Heart left ventricle (tissue), 13 donors: ENCODE measurements around the gene ATP1A2.

Source experiments
- POLR2A ChIP-seq, 2 donors: fragments of 450-650 bp; IDR thresholded peaks; one replicate each; pipeline ENCODE4 v1.6.1; 2017; ENCODE audit warnings: antibody characterized with exemption in 2 of 2, mild to moderate bottlenecking in 2 of 2, moderate library complexity in 2 of 2
- TF ChIP-seq, protein P1 (sequence below), 12 donors: fragments of 200-600 bp; sonication (generic) in 4 of 12; IDR thresholded peaks; one replicate each; pipeline versions ENCODE4 v1.5.0 to v1.8.0; 2018 to 2022; ENCODE audit warnings: antibody characterized with exemption in 12 of 12, mild to moderate bottlenecking in 5 of 12
- donor health status: ischemic (EF 13 %, LVEDD 7.1; RV severe dilation, severe dysfunction).
- donor health status: DM: no; HTN: yes; CAD: no.
- donor health status: DM: no; HTN: no; CAD: no.
- donor health status: ischemic (EF 25% LVEDD 6.9; RV normal size, moderate dysfunction).
- donor health status: ischemic (EF 25% LVEDD 5.7; RV mildly dilated, moderate dysfunction).
- donor health status: ischemic (EF 35%, LVEDD 5.7; RV mildly dilated, moderate dysfunction).
- donor health status: nonischemic (EF 11% LVEDD 7.7; RV severe dilation, severe dysfunction).
- donor health status: DM: yes; HTN: yes; CAD: no.
- donor health status: PGD.
- donor health status: ischemic (EF 29% LVEDD 5.4; RV normal size, mild dysfunction).
- donor health status: nonischemic (EF 23%, LVEDD 6.1; RV moderate dilation, normal function).

DNA sequence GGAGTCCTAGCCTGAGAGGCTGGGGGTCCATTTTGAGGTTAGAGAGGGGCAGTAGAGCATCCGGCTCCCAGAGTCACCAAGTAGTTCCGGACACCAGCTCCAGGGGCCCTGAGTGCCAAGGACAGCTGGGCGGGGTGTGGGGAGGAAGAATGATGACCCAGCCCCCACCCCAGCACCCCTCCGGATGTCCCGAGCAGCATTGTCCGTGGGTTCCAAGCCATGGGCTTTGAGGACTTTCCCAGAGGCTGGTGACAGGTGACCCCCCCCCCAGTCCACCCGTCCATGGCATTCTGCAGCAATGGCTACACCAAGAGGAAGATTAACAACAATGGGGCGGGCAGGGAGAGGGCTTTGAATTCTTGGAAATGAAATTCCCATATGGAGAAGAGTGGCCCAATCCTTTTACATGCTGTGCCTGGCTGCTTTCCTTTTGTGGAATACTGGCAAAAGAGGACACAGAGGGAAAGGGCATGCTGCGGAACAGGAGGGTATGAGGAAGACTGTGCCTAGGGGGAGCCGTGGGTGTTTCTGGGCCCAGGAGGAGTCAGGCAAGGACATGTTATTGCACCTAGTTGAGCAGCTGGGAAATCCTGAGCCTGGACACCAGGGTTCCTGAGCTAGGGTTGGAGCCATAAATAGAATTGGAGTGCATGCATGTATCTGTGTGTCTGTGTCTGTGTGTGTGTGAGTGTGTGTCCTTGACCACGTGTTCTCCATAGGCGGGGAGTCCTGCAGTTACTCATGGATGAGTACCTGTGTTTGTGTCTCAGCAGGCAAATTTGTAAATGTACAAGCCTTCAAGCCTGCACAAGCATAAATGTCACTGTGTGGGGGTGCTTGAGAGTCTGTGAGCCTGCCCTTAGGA lies 956 bp downstream of the ATP1A2 start:
- TF ChIP-seq POLR2A (IDR thresholded peaks at IDR 0.05) = no peak
- TF ChIP-seq, protein P1, sequence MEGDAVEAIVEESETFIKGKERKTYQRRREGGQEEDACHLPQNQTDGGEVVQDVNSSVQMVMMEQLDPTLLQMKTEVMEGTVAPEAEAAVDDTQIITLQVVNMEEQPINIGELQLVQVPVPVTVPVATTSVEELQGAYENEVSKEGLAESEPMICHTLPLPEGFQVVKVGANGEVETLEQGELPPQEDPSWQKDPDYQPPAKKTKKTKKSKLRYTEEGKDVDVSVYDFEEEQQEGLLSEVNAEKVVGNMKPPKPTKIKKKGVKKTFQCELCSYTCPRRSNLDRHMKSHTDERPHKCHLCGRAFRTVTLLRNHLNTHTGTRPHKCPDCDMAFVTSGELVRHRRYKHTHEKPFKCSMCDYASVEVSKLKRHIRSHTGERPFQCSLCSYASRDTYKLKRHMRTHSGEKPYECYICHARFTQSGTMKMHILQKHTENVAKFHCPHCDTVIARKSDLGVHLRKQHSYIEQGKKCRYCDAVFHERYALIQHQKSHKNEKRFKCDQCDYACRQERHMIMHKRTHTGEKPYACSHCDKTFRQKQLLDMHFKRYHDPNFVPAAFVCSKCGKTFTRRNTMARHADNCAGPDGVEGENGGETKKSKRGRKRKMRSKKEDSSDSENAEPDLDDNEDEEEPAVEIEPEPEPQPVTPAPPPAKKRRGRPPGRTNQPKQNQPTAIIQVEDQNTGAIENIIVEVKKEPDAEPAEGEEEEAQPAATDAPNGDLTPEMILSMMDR (IDR thresholded peaks at IDR 0.05) = no peak
